Calu3 (cell line): Measurements from ENCODE around the gene RAMP3. TPM values are rescaled to one million over a fixed set of nuclear protein-coding genes. Genes with fewer than 3 reads are reported as not detected.

Source experiments
- BruUV-seq: library from RNA; stranded (reverse); fragments of 400-500 nt; replicated peaks from 2 replicates; lab custom pipeline; 2021; lab: Mats Ljungman, UMichigan
- CTCF ChIA-PET: fragments of 300-600 bp; sonication (Branson Sonifier 250); formaldehyde crosslinking; loops from one replicate; lab custom pipeline; 2022; ENCODE audit warnings: antibody characterized with exemption; lab: Charles Lee
- DNase-seq: peaks from one replicate; pipeline ENCODE4 v3.0.0; 2022
- H3K27ac Mint-ChIP-seq: one replicate; pipeline ENCODE4 v1.8.0; 2022; ENCODE audit warnings: mixed read lengths; ENCODE audit not compliant: unreplicated experiment
- H3K27me3 Mint-ChIP-seq: one replicate; pipeline ENCODE4 v1.8.0; 2022; ENCODE audit warnings: mixed read lengths; ENCODE audit not compliant: unreplicated experiment
- H3K36me3 Mint-ChIP-seq: one replicate; pipeline ENCODE4 v1.8.0; 2022; ENCODE audit warnings: mild to moderate bottlenecking, moderate library complexity, mixed read lengths; ENCODE audit not compliant: insufficient read depth, unreplicated experiment
- H3K4me1 Mint-ChIP-seq: one replicate; pipeline ENCODE4 v1.8.0; 2022; ENCODE audit warnings: mild to moderate bottlenecking, low read depth, mixed read lengths; ENCODE audit not compliant: unreplicated experiment
- H3K4me3 Mint-ChIP-seq: one replicate; pipeline ENCODE4 v1.8.0; 2022; ENCODE audit warnings: mild to moderate bottlenecking, low read depth, moderate library complexity, mixed read lengths; ENCODE audit not compliant: unreplicated experiment
- H3K9me3 Mint-ChIP-seq: one replicate; pipeline ENCODE4 v1.8.0; 2022; ENCODE audit warnings: low read depth, mixed read lengths; ENCODE audit not compliant: unreplicated experiment
- intact Hi-C: fragments of 100-400 bp; cut with micrococcal nuclease; formaldehyde crosslinking; loops from one replicate; pipeline ENCODE4 v1.10.0; 2022; ENCODE audit not compliant: unreplicated experiment
- total RNA-seq: library from RNA; stranded (reverse); gene quantifications from 2 replicates; pipeline ENCODE4 v1.2.3, GENCODE V29; 2022
- TF ChIP-seq, protein P1 (sequence below): fragments of 200-600 bp; IDR thresholded peaks from one replicate; pipeline ENCODE4 v1.8.0; 2022; ENCODE audit warnings: antibody characterized with exemption; ENCODE audit not compliant: unreplicated experiment

RAMP3 gene
- total RNA-seq, 1 experiment from 2014 or later: not detected

DNA sequence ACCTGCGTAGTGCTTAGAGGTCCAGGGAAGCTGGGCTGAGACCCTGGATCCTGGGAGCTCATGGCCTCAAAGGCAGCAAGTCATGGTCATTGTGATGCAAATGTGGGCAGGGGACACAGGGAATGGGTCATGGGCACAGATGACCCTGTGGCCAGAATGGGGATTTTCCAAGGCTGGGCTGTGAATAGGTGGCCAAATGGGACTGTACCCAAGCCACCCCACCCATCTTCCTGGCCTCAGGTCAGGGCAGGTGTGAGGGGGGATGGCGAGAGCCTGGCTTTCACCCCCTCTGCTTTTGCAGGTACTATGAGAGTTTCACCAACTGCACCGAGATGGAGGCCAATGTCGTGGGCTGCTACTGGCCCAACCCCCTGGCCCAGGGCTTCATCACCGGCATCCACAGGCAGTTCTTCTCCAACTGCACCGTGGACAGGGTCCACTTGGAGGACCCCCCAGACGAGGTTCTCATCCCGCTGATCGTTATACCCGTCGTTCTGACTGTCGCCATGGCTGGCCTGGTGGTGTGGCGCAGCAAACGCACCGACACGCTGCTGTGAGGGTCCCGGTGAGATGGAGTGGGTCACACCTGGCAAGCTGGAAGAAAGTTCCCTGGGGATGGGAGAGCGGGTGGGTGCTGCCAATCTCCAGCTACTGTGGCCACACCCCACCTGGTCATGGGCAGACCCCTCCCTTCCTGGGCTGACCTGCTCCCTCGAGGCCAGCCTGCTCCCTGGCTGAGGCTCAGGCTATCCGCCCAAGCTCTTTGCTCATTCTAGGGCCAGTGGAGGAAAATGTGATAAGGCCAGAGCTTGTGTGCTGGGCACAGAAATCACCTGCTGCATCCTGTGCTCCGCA is 25.5 kb downstream of the RAMP3 start:
- Mint-ChIP-seq H3K27me3 (peaks cover 99% of the 10 kb centered on the region), H3K27ac (no peak overlapping the region), H3K4me1 (no peaks in the 10 kb centered on the region), H3K9me3 (no peaks in the 10 kb centered on the region), H3K36me3 (no peaks in the 10 kb centered on the region), H3K4me3 (no peak overlapping the region)
- no peak for DNase-seq
- CTCF ChIA-PET: no interaction called here
- intact Hi-C loops: no loop called here
- BruUV-seq: no TSS peak
- TF ChIP-seq, protein P1, sequence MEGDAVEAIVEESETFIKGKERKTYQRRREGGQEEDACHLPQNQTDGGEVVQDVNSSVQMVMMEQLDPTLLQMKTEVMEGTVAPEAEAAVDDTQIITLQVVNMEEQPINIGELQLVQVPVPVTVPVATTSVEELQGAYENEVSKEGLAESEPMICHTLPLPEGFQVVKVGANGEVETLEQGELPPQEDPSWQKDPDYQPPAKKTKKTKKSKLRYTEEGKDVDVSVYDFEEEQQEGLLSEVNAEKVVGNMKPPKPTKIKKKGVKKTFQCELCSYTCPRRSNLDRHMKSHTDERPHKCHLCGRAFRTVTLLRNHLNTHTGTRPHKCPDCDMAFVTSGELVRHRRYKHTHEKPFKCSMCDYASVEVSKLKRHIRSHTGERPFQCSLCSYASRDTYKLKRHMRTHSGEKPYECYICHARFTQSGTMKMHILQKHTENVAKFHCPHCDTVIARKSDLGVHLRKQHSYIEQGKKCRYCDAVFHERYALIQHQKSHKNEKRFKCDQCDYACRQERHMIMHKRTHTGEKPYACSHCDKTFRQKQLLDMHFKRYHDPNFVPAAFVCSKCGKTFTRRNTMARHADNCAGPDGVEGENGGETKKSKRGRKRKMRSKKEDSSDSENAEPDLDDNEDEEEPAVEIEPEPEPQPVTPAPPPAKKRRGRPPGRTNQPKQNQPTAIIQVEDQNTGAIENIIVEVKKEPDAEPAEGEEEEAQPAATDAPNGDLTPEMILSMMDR: no peak

DNA sequence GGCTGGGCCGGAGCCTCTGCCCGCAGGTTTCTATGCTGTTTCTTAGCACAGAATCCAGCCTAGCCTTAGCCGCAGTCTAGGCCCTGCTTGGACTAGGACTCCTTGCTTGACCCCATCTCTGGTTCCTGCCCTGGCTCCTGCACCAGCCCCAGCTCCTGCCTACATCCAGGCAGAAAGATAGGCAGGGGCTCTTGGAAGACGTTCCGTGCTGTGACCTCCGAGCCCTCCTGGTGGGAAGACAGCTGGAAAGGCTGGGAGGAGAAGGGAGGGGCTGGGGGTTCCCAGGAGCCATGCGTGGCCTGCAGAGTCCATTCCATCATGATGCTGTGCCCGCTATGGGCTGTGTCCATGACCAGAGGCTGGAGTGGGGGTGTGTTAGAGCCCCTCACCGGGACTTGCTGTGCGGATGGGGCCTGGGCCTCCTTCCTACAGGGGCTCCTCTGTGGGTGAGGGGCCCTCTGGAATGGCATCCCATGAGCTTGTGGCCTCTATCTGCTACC is 26.2 kb downstream of the RAMP3 start:
- TF ChIP-seq, protein P1: no peak
- BruUV-seq: no TSS peak
- Mint-ChIP-seq H3K36me3 (no peaks in the 10 kb centered on the region), H3K9me3 (no peaks in the 10 kb centered on the region), H3K27me3 (peaks cover 92% of the 10 kb centered on the region), H3K4me3 (no peak overlapping the region), H3K4me1 (no peaks in the 10 kb centered on the region), H3K27ac (no peak overlapping the region)
- DNase-seq: no peak
- intact Hi-C loops: no loop called here
- CTCF ChIA-PET: no interaction called here

DNA sequence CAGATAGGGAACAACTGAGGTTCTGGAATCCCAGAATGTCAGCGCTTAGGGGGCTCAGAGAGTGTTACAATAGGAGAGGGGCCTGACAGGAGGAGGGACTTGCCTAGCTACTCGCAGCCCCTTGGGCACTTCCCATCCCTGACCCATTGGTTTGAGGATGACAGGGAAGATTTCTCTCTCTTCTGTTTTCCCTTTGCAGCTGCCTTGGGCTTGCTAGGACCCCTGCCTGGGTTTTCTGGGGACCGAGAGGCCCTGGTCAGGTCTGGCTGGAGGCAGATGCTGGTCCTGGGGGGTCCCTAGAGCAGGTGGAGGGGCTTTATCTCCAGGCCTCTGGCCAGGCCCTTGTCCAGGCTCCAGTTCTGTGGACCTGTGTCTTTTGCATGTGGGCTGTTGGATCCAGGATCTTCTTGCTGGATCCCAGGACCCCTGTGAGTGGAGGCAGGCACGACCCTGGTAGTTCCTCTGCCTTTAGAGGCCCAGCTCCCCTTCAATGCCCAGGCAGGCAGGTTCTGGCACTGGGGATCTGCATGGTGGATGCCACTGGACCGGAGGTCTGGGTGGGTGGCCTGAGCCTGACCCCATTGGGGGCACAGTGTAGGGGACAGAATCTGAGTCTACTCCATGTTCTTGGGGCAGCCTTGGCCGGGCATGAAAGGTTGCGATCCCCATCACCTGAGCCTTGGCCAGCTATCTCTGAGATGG is 26.9 kb downstream of the RAMP3 start:
- intact Hi-C loops: no loop called here

More for the DNA sequence above, 26.9 kb downstream of the RAMP3 start:
- Mint-ChIP-seq H3K36me3 (no peaks in the 10 kb centered on the region), H3K4me3 (no peak overlapping the region), H3K27me3 (peaks cover 92% of the 10 kb centered on the region), H3K27ac (no peak overlapping the region), H3K9me3 (no peaks in the 10 kb centered on the region), H3K4me1 (no peaks in the 10 kb centered on the region)
- CTCF ChIA-PET: interaction anchor here (0.6 kb wide), 1 partner anchor 449 kb away, joined by 4 read pairs; no protein-coding TSS in a partner anchor
- DNase-seq: no peak
- TF ChIP-seq, protein P1: no peak
- no TSS peak for BruUV-seq
